Purkinje cell (primary cell): ENCODE data around the gene TNK1. TPM values are rescaled to one million over a fixed set of nuclear protein-coding genes. Genes with fewer than 3 reads are reported as not detected.

Experiments used
- polyA plus RNA-seq: library from polyadenylated mRNA; unstranded; fragments of >200 nt; fragmentation: Nextera tagmentation; gene quantifications from 2 replicates; pipeline ENCODE4 v1.2.1, GENCODE V29; 2014

The TNK1 gene
- polyA plus RNA-seq = 0.15 TPM in 1 of 2 replicates, not detected in the other

DNA sequence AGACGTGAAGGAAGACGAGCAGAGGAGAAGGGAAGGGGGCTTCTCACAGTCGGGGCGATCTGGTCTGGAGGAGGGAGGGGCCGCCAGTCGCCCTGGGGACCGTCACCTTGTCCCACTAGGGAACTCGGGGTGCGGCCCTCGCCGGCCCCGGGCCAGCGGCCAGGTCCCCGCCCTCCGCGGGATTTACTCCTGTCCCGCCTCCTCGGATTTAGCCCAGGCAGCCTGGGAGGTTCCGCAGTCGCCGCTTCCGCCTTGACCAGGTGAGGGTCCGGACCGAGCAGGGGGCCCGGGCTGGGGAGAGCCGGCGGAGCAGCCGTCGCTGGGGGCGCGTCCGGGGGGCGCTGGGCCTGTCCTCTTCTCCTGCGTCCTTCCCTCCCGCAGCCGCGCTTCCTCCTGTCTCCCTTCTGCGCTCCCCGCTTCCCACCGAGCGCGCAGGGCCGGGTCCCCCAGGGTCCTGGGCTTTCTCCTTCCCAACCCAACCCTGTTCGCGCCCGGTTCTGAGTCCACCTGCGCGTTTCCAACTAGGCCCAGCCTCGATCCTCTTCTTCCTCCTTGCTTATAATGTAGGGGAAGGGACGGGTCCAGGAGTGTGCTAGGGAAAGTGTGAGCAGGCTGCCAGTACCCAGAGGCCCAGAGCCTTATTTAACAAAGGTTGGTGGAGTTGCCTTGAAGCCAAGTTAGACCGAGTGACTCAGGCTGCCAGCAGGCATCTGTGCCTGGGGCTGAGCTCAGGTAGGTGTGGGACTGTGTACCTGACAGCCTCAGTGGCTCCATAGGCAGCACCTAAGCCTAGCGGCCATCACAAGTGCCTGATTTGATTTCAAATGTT, at the start of gene TNK1:
TNK1 (plus strand) TSS at position 235 of the 829 bp plus-strand sequence. CDS start 1,838 bp downstream, outside the sequence.

DNA sequence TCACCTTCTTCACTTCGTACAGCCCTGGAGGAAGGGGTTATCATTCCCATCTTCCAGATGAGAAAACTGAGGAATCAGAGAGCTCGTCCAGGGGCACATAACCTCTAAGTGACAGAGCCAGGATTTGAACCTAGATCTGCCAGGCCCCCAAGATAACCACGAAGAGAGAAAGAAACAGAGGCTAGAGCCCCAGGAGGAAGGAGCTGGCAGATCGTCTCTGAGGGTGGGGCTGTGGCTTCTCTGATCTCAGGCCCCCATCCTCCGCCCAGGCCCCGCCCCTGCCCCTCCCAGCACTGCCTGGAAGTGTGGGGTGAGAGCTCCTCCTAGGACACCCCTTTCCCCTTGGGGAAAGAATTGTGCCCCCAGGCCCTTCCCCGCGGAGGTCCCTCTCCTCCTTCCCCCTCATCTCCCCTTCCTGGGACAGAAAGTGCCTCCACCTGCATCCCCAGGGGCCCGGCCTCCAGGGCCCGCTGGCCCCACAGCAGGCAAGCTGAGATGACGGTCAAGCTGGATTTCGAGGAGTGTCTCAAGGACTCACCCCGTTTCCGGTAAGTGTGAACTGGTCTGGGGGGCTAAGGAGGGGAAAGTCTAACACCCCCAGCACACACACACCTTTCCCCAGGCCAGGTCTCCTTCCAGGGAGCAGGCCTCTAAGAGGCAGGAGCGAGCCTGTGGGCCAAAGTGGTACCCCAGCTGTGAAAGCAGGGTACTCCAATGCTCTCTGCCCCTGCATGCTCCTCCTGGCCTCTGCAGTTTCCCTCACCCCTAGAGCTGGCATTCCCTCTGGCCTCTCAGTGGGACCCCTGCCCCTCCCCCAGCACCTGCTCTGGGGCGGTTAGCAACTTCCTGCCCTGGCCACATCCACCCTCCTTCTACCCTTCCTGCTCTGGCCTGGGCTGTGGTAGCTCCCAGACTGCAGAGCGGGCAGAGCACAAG, 44.4 kb upstream of the TNK1 start, which contains the start of gene ACAP1:
ACAP1 (plus strand) TSS at position 290 of the 936 bp plus-strand sequence; CDS start at position 496, 206 bp downstream.

DNA sequence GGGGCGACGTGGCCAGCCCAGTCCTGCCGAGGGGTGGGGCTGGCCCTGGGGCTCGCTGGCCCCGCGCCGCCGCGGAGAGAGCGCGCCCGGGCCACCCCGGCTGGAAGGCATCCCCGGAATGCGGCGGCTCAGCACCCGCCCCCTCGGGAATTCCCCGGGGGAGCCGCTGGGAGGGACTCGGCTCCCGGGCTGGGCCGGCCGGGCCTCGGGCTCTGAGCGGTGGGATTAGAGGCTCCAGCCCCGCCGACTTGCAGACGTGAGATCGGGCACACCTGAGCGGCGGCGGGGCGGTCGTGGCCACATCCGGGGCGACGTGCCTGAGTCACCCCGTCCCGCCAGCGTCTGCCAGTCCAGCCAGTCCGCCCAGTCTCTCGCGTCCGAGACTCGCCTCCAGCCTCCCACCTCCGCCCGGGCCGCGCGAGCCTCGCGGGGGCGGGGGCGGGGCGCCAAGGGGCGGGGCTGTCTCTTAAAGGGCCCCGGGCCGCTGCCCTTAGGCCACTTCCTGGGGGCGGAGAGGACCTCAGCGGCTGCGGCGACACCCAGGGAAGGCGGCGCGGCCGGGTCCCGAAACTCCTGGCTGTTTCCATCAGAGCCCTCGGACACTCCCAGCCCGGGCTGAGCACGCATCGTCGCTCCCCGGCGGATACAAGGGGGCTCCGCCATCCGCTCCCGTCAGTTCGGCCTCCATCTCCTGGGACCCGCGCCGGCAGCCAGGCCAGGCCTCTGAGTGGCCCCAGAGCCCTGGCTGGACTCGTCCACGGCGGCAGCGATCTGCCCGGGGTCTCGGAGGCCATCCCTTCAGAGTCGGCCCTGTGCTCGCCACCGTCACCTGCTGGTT, 29.0 kb upstream of the TNK1 start, which contains the start of gene KCTD11:
KCTD11 (plus strand) TSS at position 498 of the 838 bp plus-strand sequence.

DNA sequence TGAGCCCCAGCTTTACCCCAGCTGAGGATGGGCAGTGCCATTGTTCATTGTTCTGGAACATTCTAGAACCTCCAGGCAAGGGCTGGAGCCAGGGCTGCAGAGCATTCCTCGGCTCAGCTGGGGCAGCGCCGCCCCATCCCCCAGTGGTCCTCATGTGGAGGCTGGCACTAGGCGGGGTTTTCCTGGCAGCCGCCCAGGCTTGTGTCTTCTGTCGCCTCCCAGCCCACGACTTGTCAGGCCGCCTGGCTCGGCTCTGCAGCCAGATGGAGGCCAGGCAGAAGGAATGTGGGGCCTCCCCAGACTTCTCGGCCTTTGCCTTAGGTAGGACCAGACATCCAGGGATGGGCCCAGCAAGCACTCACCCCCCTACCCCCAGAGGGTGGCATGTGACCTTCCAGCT, 25.8 kb upstream of the TNK1 start, which contains the start of gene TMEM95:
TMEM95 (plus strand) TSS at position 104 of the 400 bp plus-strand sequence; CDS start at position 153, 49 bp downstream.

DNA sequence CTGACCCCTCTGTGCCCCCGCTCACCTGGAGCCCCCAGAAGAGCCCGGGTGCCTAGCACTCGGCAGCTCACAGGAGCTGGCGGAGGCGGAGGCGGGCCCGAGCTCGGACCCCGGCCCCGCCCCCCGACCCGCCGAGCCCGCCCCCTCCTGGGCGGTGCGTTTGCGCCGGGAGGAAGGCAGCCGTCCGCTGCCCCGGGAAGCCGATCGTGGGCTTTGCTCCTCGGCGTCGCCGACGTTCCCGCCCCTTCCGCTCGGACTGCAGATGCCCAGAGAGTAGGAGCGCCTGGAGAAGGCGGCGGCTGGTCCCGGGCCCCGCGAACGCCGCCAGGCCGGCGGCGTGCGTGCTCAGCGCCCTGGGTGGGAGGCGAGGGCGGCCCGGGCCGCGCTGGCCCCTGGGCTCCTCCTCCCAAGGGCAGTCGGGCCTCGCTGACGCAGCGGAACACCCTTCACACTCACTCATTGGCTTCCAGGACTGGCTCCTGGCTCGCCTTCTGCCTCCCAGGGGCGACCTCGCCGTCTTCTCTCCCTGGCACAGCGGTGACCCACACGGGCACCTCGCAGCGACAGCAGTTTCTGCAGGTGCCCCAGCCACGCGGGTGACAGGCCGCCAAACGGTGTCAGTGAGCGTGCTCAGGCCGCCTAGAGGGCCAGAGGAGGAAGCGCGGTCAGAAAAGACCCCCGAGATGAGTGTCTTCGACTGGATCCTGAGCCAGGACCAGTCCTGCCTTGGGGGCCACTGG, 13.7 kb downstream of the TNK1 start, which contains the start of gene PLSCR3:
PLSCR3 (minus strand) TSS at position 74 of the 740 bp plus-strand sequence. CDS start 415 bp downstream, outside the sequence.

DNA sequence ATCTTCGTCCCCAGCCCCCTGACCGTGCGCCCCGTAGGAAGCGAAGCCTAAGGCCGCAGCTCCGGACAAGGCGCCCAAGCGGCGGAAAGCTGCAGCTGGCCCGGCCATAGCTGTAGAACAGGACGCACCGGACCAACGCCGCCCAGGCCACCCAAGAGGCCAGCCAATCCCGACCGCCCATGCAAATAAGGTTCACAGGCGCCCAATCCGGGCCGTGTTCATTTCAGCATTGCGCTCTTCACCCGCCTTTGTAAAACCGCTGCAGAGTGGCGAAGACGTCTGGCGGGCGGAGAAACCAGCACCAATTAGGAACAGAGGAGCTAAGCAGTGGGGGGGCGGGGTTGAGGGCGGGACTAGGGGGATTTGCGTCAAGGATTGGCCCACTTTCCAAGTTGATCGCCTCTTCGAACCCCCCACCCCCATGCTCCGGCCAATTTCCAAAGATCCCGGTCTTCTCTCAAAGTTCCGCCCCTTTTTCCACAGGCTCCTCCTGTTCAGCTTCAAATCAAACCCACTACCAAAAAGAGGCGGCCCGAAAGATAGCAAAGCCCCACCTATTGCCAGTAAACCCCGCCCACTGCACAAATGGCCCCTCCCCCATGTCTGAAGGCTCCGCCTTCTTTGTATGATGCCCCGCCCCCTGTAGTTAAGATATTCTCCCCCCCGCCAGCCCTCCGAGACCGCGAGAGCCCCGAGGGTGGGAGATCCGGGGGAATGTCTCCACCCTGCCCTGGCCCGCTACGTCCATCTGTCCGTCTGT, 23.3 kb downstream of the TNK1 start, which contains the start of gene TMEM256:
TMEM256 (minus strand) TSS at position 121 of the 760 bp plus-strand sequence; CDS start at position 108, 13 bp downstream.

DNA sequence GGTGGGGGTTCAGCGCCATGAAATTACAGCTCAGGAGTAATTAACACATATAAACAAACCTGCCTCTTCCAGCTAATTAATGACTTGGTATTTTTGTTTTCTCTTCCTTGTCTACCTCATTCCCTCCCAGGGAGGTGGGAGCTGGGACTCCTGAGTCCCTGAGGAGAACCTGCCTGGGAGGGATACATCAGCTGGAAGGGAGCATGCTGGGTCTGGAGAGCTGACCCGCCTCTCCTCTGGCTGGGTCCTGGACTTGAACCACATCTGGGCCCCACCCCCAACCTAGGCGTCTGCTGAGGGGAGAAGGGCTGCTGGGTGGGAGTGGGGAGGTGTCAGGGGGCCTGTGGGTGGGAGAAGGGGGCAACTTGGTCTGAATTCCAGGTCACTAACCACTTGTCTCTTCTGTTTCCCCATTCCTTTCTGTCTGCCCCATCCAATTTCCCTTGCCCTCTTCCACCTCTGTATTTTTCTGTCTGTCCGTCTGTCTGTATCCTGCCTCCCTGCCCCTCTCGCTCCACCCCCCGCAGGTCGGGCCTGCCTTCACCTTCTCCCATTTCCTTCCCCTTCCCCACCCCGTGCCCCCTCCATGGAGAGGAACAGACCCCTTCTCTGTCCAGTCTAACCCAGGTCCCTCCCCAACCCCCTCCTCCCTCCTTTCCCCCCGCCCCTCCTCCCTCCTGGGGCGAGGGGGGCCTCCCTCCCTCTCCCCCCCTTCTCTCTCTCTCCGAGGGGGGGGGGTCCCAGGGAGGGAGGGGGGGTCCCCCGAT, 26.8 kb downstream of the TNK1 start, which contains the start of gene NLGN2:
NLGN2 (plus strand) TSS at position 361 of the 767 bp plus-strand sequence. CDS start 411 bp downstream, outside the sequence.

DNA sequence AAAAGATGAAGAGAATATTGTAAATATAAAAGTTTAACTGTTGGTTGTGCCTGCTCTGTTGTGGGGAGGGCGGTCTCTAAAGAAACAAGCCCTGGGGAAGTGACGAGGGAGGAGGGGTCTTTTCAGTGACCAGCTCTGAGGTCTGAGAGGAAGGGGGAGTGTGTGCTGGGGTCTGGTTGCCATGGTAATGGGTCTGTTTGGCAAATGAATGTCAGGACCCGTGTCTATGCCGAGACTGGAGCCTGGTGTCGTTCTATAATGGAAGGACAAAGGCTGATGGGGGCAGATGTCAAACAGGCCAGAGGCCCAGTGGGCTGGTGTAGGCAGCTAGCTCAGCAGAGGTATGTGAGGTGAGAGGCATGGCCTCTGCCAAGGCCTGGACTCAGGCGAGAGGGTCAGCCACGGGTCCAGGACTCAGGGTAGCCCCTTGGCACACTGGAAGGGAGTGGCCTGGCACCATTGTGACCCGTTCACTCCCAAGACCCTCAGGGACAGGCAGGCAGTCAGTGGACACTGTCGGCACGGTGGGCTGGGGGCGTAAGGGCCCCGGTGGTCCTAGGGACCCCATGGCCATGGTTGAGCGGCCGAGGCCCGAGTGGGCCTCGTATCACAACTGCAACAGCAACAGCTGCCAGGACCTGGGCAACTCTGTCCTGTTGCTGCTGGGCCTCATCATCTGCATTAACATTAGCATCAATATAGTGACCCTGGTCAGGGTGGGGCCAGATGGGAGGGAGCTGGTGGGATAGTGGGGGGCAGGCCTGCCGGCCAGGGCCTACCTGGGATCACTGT, 39.1 kb downstream of the TNK1 start, which contains the start of gene SPEM1:
SPEM1 (plus strand) TSS at position 506 of the 792 bp plus-strand sequence; CDS start at position 567, 61 bp downstream.

DNA sequence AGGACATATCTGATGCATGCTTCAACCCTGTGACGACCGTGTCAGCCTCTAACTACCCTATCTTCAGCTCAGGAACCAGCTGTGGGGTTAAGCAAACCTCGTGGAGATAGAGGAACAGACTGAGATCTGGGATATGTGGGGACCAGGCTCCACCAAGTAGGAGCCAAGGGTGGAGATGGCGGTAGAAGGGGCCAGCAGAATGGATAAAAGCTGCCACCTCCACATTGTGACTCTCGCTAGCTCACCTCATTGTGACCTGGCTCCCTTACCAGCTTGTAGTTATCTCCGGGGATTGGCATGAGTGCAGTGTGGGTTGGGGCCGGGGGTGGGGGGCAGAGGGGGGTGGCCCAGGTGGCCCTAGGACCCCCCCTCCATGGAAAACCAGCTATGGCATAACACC, 44.4 kb downstream of the TNK1 start, which contains the start of gene SPEM2:
SPEM2 (plus strand) TSS at position 301 of the 400 bp plus-strand sequence; CDS start at position 374, 73 bp downstream.

DNA sequence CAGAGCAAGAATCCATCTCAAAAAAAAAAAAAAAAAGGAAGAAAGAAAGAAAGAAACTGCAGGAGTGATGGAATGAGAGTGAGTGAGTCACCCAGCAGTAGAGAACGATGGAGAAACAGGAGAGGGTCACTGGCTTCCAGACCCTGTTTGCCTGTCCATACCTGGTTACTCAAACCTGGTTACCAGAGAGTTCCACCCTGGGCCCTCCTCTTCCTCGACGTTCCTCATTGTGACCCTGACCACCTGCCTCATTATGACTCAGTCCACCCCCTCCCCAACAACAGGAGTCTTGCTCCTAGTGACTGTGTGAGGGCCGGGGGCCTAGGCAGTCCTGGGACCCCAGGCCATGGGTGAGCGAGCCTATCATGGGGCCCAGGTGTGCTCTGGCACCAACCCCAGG, 47.7 kb downstream of the TNK1 start, which contains the start of gene SPEM3:
SPEM3 (plus strand) TSS at position 301 of the 400 bp plus-strand sequence; CDS start at position 347, 46 bp downstream.

Other genes with a start within 250 kb of the TNK1 start
- gene ASGR1, start 201.7 kb upstream of the TNK1 start, polyA plus RNA-seq = 1.7 and 5.0 TPM in 2 replicates
- 1.7 and 3.0 TPM in 2 replicates for gene DLG4, start 161.3 kb upstream of the TNK1 start, polyA plus RNA-seq
- gene ACADVL, start 161.2 kb upstream of the TNK1 start, polyA plus RNA-seq = 50.1 and 52.5 TPM in 2 replicates
- gene DVL2, start 146.6 kb upstream of the TNK1 start, polyA plus RNA-seq = 0.91 and 1.8 TPM in 2 replicates
- gene PHF23, start 141.6 kb upstream of the TNK1 start, polyA plus RNA-seq = 8.9 and 12.1 TPM in 2 replicates
- gene GABARAP, start 138.6 kb upstream of the TNK1 start, polyA plus RNA-seq = 235 and 613 TPM in 2 replicates
- gene CTDNEP1, start 129.4 kb upstream of the TNK1 start, polyA plus RNA-seq = 9.3 and 15.5 TPM in 2 replicates
- gene ELP5, start 128.9 kb upstream of the TNK1 start, polyA plus RNA-seq = 15.8 and 16.6 TPM in 2 replicates
- not detected in 2 replicates for gene CLDN7, start 118.6 kb upstream of the TNK1 start, polyA plus RNA-seq
- not detected in 2 replicates for gene SLC2A4, start 99.4 kb upstream of the TNK1 start, polyA plus RNA-seq
- gene YBX2, start 86.5 kb upstream of the TNK1 start, polyA plus RNA-seq = not detected in 2 replicates
- 41.6 and 47.0 TPM in 2 replicates for gene EIF5A, start 73.5 kb upstream of the TNK1 start, polyA plus RNA-seq
- 42.5 and 54.6 TPM in 2 replicates for gene GPS2, start 65.7 kb upstream of the TNK1 start, polyA plus RNA-seq
- 0.34 TPM in 1 of 2 replicates, not detected in the other for gene NEURL4, start 51.8 kb upstream of the TNK1 start, polyA plus RNA-seq
- gene ACAP1, start 44.6 kb upstream of the TNK1 start, polyA plus RNA-seq = 4.1 and 5.8 TPM in 2 replicates
- not detected in 2 replicates for gene KCTD11, start 28.9 kb upstream of the TNK1 start, polyA plus RNA-seq
- not detected in 2 replicates for gene TMEM95, start 25.9 kb upstream of the TNK1 start, polyA plus RNA-seq
- 1.3 and 1.8 TPM in 2 replicates for gene PLSCR3, start 13.4 kb downstream of the TNK1 start, polyA plus RNA-seq
- gene TMEM256, start 23.0 kb downstream of the TNK1 start, polyA plus RNA-seq = 148 and 161 TPM in 2 replicates
- gene NLGN2, start 26.8 kb downstream of the TNK1 start, polyA plus RNA-seq = 6.6 and 13.0 TPM in 2 replicates
- not detected in 2 replicates for gene SPEM1, start 39.2 kb downstream of the TNK1 start, polyA plus RNA-seq
- gene SPEM2, start 44.5 kb downstream of the TNK1 start, polyA plus RNA-seq = not detected in 2 replicates
- gene SPEM3, start 47.8 kb downstream of the TNK1 start, polyA plus RNA-seq = not detected in 2 replicates
- not detected in 2 replicates for gene TMEM102, start 54.3 kb downstream of the TNK1 start, polyA plus RNA-seq
- gene FGF11, start 58.4 kb downstream of the TNK1 start, polyA plus RNA-seq = 1.2 and 2.0 TPM in 2 replicates
- gene CHRNB1, start 64.0 kb downstream of the TNK1 start, polyA plus RNA-seq = 14.7 and 16.0 TPM in 2 replicates
- gene ZBTB4, start 98.5 kb downstream of the TNK1 start, polyA plus RNA-seq = 9.2 and 9.5 TPM in 2 replicates
- gene SLC35G6, start 100.4 kb downstream of the TNK1 start, polyA plus RNA-seq = not detected in 2 replicates
- gene POLR2A, start 103.3 kb downstream of the TNK1 start, polyA plus RNA-seq = 6.4 and 7.7 TPM in 2 replicates
- 1.9 and 5.1 TPM in 2 replicates for gene TNFSF12, start 168.0 kb downstream of the TNK1 start, polyA plus RNA-seq
- 0.28 TPM in 1 of 2 replicates, not detected in the other for gene TNFSF13, start 177.7 kb downstream of the TNK1 start, polyA plus RNA-seq
- 2.3 and 3.2 TPM in 2 replicates for gene SENP3, start 180.8 kb downstream of the TNK1 start, polyA plus RNA-seq
- 0.63 TPM in 1 of 2 replicates, not detected in the other for gene CD68, start 198.5 kb downstream of the TNK1 start, polyA plus RNA-seq
- gene MPDU1, start 202.8 kb downstream of the TNK1 start, polyA plus RNA-seq = 14.2 and 26.1 TPM in 2 replicates
- 5.0 and 6.3 TPM in 2 replicates for gene SOX15, start 209.0 kb downstream of the TNK1 start, polyA plus RNA-seq
- 7.1 and 20.3 TPM in 2 replicates for gene FXR2, start 233.8 kb downstream of the TNK1 start, polyA plus RNA-seq
- 107 and 126 TPM in 2 replicates for gene SAT2, start 246.7 kb downstream of the TNK1 start, polyA plus RNA-seq
- gene SHBG, start 249.0 kb downstream of the TNK1 start, polyA plus RNA-seq = 2.5 TPM in 1 of 2 replicates, not detected in the other